ENCODE results near the gene HEMK1. TPM values are rescaled to one million over a fixed set of nuclear protein-coding genes. Genes with fewer than 3 reads are reported as not detected.

The HEMK1 gene
- total RNA-seq, 4 donors from 2014 or later: 4.5 to 8.1 (median 7.5) TPM

GRCh38 chr3:50630394-50630793 is 61.1 kb downstream of the HEMK1 start:
- intact Hi-C loops (cut with DNase I; ENCODE audit: low total_unique reads): no loop called here
- Histone ChIP-seq H3K27ac (peak overlapping the region; percentile 96 to 98 (median 98)), H3K4me1 (peaks cover 37 to 69% of the 10 kb centered on the region in 2 donors), H3K9me3 (no peaks in the 10 kb centered on the region), H3K4me3 (no peak overlapping the region), H3K36me3 (no peaks in the 10 kb centered on the region), H3K27me3 (no peaks in the 10 kb centered on the region)
- TF ChIP-seq CTCF (IDR thresholded peaks at IDR 0.05 in 4 of 5, conservative IDR thresholded peaks at IDR 0.05 in 1 of 5) (no peak), POLR2A (IDR thresholded peaks at IDR 0.05) (no peak)
- ATAC-seq (no peak), DNase-seq (peak in 1 of 2 donors; percentile 54)
- in situ Hi-C loops (cut with MboI; ENCODE audit: low sequenced_read_pairs in 4 of 4): no loop called here

- no peaks in the 10 kb centered on the region for H3K27me3 ChIP-seq
- in situ Hi-C loops (cut with MboI; ENCODE audit: low sequenced_read_pairs in 4 of 4) (no loop called here), intact Hi-C loops (cut with DNase I; ENCODE audit: low total_unique reads) (no loop called here)
- peak overlapping the region; percentile 96 to 98 (median 98) for H3K27ac ChIP-seq
- no peak for DNase-seq
- no peaks in the 10 kb centered on the region for H3K9me3 ChIP-seq
- no peak overlapping the region for H3K4me3 ChIP-seq
- TF ChIP-seq CTCF (IDR thresholded peaks at IDR 0.05 in 4 of 5, conservative IDR thresholded peaks at IDR 0.05 in 1 of 5) (no peak), POLR2A (IDR thresholded peaks at IDR 0.05) (no peak)
- peaks cover 34 to 69% of the 10 kb centered on the region in 2 donors for H3K4me1 ChIP-seq
- H3K36me3 ChIP-seq: no peaks in the 10 kb centered on the region
- ATAC-seq: no peak
These were observed 61.6 kb downstream of the HEMK1 start for GRCh38 chr3:50630877-50631276.

- H3K9me3 ChIP-seq: no peaks in the 10 kb centered on the region
- H3K4me3 ChIP-seq: no peak overlapping the region
- H3K4me1 ChIP-seq: peaks cover 34 to 68% of the 10 kb centered on the region in 2 donors
- H3K36me3 ChIP-seq: no peaks in the 10 kb centered on the region
- DNase-seq (no peak), ATAC-seq (no peak)
- no peak for TF ChIP-seq CTCF (IDR thresholded peaks at IDR 0.05 in 4 of 5, conservative IDR thresholded peaks at IDR 0.05 in 1 of 5)
- no peak for TF ChIP-seq POLR2A (IDR thresholded peaks at IDR 0.05)
- no peaks in the 10 kb centered on the region for H3K27me3 ChIP-seq
- peak overlapping the region; percentile 96 to 98 (median 98) for H3K27ac ChIP-seq
- in situ Hi-C loops (cut with MboI; ENCODE audit: low sequenced_read_pairs in 4 of 4) (no loop called here), intact Hi-C loops (cut with DNase I; ENCODE audit: low total_unique reads) (no loop called here)
These were observed 63.1 kb downstream of the HEMK1 start for GRCh38 chr3:50632450-50632849.

GRCh38 chr3:50633230-50633790 is 64.0 kb downstream of the HEMK1 start:
- ATAC-seq (no peak), DNase-seq (no peak)
- intact Hi-C loops (cut with DNase I; ENCODE audit: low total_unique reads) (no loop called here), in situ Hi-C loops (cut with MboI; ENCODE audit: low sequenced_read_pairs in 4 of 4) (no loop called here)
- H3K9me3 ChIP-seq: no peaks in the 10 kb centered on the region
- TF ChIP-seq POLR2A (IDR thresholded peaks at IDR 0.05) (no peak), CTCF (IDR thresholded peaks at IDR 0.05 in 4 of 5, conservative IDR thresholded peaks at IDR 0.05 in 1 of 5) (no peak)
- peaks cover 33 to 68% of the 10 kb centered on the region in 2 donors for H3K4me1 ChIP-seq
- H3K27me3 ChIP-seq: no peaks in the 10 kb centered on the region
- no peak overlapping the region for H3K4me3 ChIP-seq
- H3K27ac ChIP-seq: peak overlapping the region in 1 of 4 donors; percentile 98
- H3K36me3 ChIP-seq: no peaks in the 10 kb centered on the region

GRCh38 chr3:50635066-50635465 is 65.7 kb downstream of the HEMK1 start:
- ATAC-seq (no peak), DNase-seq (no peak)
- no peaks in the 10 kb centered on the region for H3K9me3 ChIP-seq
- H3K27ac ChIP-seq: peak overlapping the region in 2 of 4 donors; percentile 15 to 50
- H3K27me3 ChIP-seq: no peaks in the 10 kb centered on the region
- H3K36me3 ChIP-seq: peaks cover 0 to 5% of the 10 kb centered on the region in 2 donors
- H3K4me3 ChIP-seq: no peak overlapping the region
- in situ Hi-C loops (cut with MboI; ENCODE audit: low sequenced_read_pairs in 4 of 4) (no loop called here), intact Hi-C loops (cut with DNase I; ENCODE audit: low total_unique reads) (no loop called here)
- TF ChIP-seq POLR2A (IDR thresholded peaks at IDR 0.05): no peak
- TF ChIP-seq CTCF (IDR thresholded peaks at IDR 0.05 in 4 of 5, conservative IDR thresholded peaks at IDR 0.05 in 1 of 5): no peak
- peaks cover 40 to 67% of the 10 kb centered on the region in 2 donors for H3K4me1 ChIP-seq

Measured in gastrocnemius medialis (tissue), 4 donors.